ENCODE results near the gene ICAM2. TPM values are rescaled to one million over a fixed set of nuclear protein-coding genes. Genes with fewer than 3 reads are reported as not detected.

Gene ICAM2
- polyA plus RNA-seq, 1 of the 3 experiments (the other 2 are of a cell fraction): 0.08 TPM

GRCh38 chr17:64061178-64061898 is 40.9 kb upstream of the ICAM2 start (continued):
- TF ChIP-seq USF1 (IDR thresholded peaks at IDR 0.05; ENCODE audit: borderline replicate concordance, low read depth): no peak
- TF ChIP-seq TAF1 (IDR thresholded peaks at IDR 0.05; ENCODE audit: borderline replicate concordance, low read depth, low read length): no peak
- no peak for TF ChIP-seq TCF12 (IDR thresholded peaks at IDR 0.05)
- TF ChIP-seq FOXM1 (IDR thresholded peaks at IDR 0.05; ENCODE audit: low read depth): no peak
- no peak for TF ChIP-seq SMC3 (IDR thresholded peaks at IDR 0.05; ENCODE audit: low read depth, low read length)
- TF ChIP-seq IRF3 (IDR thresholded peaks at IDR 0.05; ENCODE audit: low read depth, low read length): no peak
- no peak for TF ChIP-seq EP300 (IDR thresholded peaks at IDR 0.05; ENCODE audit: borderline replicate concordance in 1 of 2, low read depth in 1 of 2, low read length in 1 of 2)

GRCh38 chr17:64060331-64060730 is 39.9 kb upstream of the ICAM2 start:
- Histone ChIP-seq H3K9me3 (no peaks in the 10 kb centered on the region), H3K4me3 (ENCODE audit: low read depth in 2 of 2, low read length in 1 of 2) (no peak overlapping the region), H3K27me3 (ENCODE audit: insufficient read depth) (no peaks in the 10 kb centered on the region), H3K9me2 (no peaks in the 10 kb centered on the region), H3K4me1 (ENCODE audit: control insufficient read depth in 1 of 2, insufficient read depth in 2 of 2, low read depth in 1 of 2, low read length in 1 of 2) (no peaks in the 10 kb centered on the region), H3K27ac (ENCODE audit: low read depth in 2 of 2, low read length in 1 of 2) (no peak overlapping the region), H3F3A (replicated peaks; ENCODE audit: insufficient read depth) (no peaks in the 10 kb centered on the region), H4K20me1 (ENCODE audit: insufficient read depth) (no peaks in the 10 kb centered on the region), H3K9ac (no peak overlapping the region), H3K4me2 (no peak overlapping the region), H3K36me3 (replicated peaks in 1 of 2; ENCODE audit: control insufficient read depth in 1 of 2, insufficient read depth in 2 of 2, low read length in 1 of 2) (peaks cover 4 to 21% of the 10 kb centered on the region in 2 experiments), H3K79me2 (ENCODE audit: insufficient read depth) (no peaks in the 10 kb centered on the region), H2AFZ (ENCODE audit: low read depth) (no peak overlapping the region)
- POLR2A ChIA-PET: no interaction called here
- 93% methylated on average over 5 of the region's 5 CpGs for WGBS (ENCODE audit: low lambda C conversion rate)
- no peak for DNase-seq
- TF ChIP-seq SIN3A (IDR thresholded peaks at IDR 0.05; ENCODE audit: borderline replicate concordance, low read depth, low read length) (no peak), MXI1 (IDR thresholded peaks at IDR 0.05; ENCODE audit: low read depth, low read length) (no peak), NRF1 (IDR thresholded peaks at IDR 0.05; ENCODE audit: low read depth, low read length) (no peak), POLR2AphosphoS5 (IDR thresholded peaks at IDR 0.05; ENCODE audit: low read depth, low read length) (no peak), GABPA (IDR thresholded peaks at IDR 0.05; ENCODE audit: low read depth) (no peak), EP300 (IDR thresholded peaks at IDR 0.05; ENCODE audit: borderline replicate concordance in 1 of 2, low read depth in 1 of 2, low read length in 1 of 2) (no peak)
- CTCF ChIA-PET: interaction anchor here (14.7 to 22.7 kb wide), 2 partner anchors 32 to 73 kb away, joined by 160 to 266 read pairs; partner anchors contain the start of gene ERN1

- ChIA-PET POLR2A (no interaction called here), CTCF (interaction anchor here (0.6 to 22.7 kb wide), 4 partner anchors 9 to 74 kb away, joined by 3 to 266 read pairs (median 82); partner anchors contain the start of gene ERN1)
- no peaks in the 10 kb centered on the region for H3K27me3 ChIP-seq (ENCODE audit: insufficient read depth)
- TF ChIP-seq USF1 (IDR thresholded peaks at IDR 0.05; ENCODE audit: borderline replicate concordance, low read depth) (no peak), JUND (IDR thresholded peaks at IDR 0.05) (no peak), RFX5 (IDR thresholded peaks at IDR 0.05; ENCODE audit: low read length) (no peak), PBX3 (IDR thresholded peaks at IDR 0.05) (no peak), YY1 (IDR thresholded peaks at IDR 0.05; ENCODE audit: low read depth) (no peak), ELF1 (IDR thresholded peaks at IDR 0.05) (no peak)
- H2AFZ ChIP-seq (ENCODE audit: low read depth): no peak overlapping the region
- H3K36me3 ChIP-seq (replicated peaks in 1 of 2; ENCODE audit: control insufficient read depth in 1 of 2, insufficient read depth in 2 of 2, low read length in 1 of 2): peaks cover 6 to 22% of the 10 kb centered on the region in 2 experiments
- no peaks in the 10 kb centered on the region for H3K9me2 ChIP-seq
- H4K20me1 ChIP-seq (ENCODE audit: insufficient read depth): no peaks in the 10 kb centered on the region
- no peaks in the 10 kb centered on the region for H3K4me1 ChIP-seq (ENCODE audit: control insufficient read depth in 1 of 2, insufficient read depth in 2 of 2, low read depth in 1 of 2, low read length in 1 of 2)
- H3K79me2 ChIP-seq (ENCODE audit: insufficient read depth): no peaks in the 10 kb centered on the region
- H3F3A ChIP-seq (replicated peaks; ENCODE audit: insufficient read depth): no peaks in the 10 kb centered on the region
- no peak overlapping the region for H3K4me2 ChIP-seq
- H3K27ac ChIP-seq (ENCODE audit: low read depth in 2 of 2, low read length in 1 of 2): no peak overlapping the region
- no peak overlapping the region for H3K9ac ChIP-seq
- DNase-seq: no peak
- no peaks in the 10 kb centered on the region for H3K9me3 ChIP-seq
- no peak overlapping the region for H3K4me3 ChIP-seq (ENCODE audit: low read depth in 2 of 2, low read length in 1 of 2)
- WGBS (ENCODE audit: low lambda C conversion rate): 97% methylated on average over 2 of the region's 2 CpGs
These were observed 39.3 kb upstream of the ICAM2 start for GRCh38 chr17:64059756-64060155.

Data from SK-N-SH (cell line).